DOHH2 (cell line): Measurements from ENCODE around the gene BHLHA15.

Experiments used
- CTCF ChIP-seq: fragments of 200-600 bp; sonication (generic); IDR thresholded peaks from one replicate; pipeline ENCODE4 v1.5.1; 2014; ENCODE audit warnings: antibody characterized with exemption, mild to moderate bottlenecking, low read depth, low read length; ENCODE audit not compliant: poor library complexity, severe bottlenecking
- EZH2phosphoT487 ChIP-seq: fragments of 200-600 bp; sonication (generic); IDR thresholded peaks from 2 replicates; pipeline ENCODE4 v1.6.1; 2017; ENCODE audit warnings: borderline replicate concordance, mild to moderate bottlenecking, antibody characterized with exemption, low read length, moderate library complexity, mixed read lengths

- TF ChIP-seq CTCF: no peak
- TF ChIP-seq EZH2phosphoT487: no peak
These were observed 43.8 kb downstream of the BHLHA15 start for GRCh38 chr7:98254951-98255610.
